GM20000 (cell line): ENCODE results near the gene RAD51AP1.
A peak's percentile ranks its signal among the peaks of the same experiment; 100 is the strongest.

Experiments
- DNase-seq: peaks from one replicate; pipeline ENCODE4 v3.0.0; 2012; ENCODE audit warnings: low spot score
- TF ChIP-seq, protein P1 (sequence below): IDR thresholded peaks from 2 replicates; pipeline ENCODE4 v1.5.1; 2012; ENCODE audit warnings: mild to moderate bottlenecking, control low read depth; ENCODE audit errors: extremely low read depth, missing control alignments

RAD51AP1 gene

GRCh38 chr12:4603421-4603820, 64.7 kb downstream of the RAD51AP1 start:
- DNase-seq, result no peak
- TF ChIP-seq, protein P1, sequence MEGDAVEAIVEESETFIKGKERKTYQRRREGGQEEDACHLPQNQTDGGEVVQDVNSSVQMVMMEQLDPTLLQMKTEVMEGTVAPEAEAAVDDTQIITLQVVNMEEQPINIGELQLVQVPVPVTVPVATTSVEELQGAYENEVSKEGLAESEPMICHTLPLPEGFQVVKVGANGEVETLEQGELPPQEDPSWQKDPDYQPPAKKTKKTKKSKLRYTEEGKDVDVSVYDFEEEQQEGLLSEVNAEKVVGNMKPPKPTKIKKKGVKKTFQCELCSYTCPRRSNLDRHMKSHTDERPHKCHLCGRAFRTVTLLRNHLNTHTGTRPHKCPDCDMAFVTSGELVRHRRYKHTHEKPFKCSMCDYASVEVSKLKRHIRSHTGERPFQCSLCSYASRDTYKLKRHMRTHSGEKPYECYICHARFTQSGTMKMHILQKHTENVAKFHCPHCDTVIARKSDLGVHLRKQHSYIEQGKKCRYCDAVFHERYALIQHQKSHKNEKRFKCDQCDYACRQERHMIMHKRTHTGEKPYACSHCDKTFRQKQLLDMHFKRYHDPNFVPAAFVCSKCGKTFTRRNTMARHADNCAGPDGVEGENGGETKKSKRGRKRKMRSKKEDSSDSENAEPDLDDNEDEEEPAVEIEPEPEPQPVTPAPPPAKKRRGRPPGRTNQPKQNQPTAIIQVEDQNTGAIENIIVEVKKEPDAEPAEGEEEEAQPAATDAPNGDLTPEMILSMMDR, result no peak

- TF ChIP-seq, protein P1, result no peak
These were observed 65.3 kb downstream of the RAD51AP1 start for GRCh38 chr12:4603946-4604345.

DNA sequence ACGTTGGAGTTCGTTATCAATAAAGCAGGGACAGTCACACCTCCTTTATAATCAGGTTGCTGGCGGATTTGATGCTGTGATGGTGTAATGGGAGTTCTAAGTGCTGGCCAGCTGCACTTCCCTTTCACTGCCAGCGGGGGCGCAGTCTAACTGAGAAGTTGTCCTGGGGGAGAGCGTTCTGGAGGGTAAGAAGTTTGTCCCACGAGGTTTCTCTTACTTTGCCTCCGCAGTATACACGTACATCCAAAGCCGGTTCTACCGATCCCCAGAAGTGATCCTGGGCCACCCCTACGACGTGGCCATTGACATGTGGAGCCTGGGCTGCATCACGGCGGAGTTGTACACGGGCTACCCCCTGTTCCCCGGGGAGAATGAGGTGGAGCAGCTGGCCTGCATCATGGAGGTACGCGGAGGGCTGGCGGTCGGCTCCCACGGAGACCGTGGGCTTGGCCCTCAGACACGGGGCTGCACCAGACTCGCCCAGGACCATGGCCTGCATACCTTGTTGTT, 66.0 kb downstream of the RAD51AP1 start:
- peak; percentile 84 for DNase-seq
- TF ChIP-seq, protein P1, result peak; percentile 99

More at GRCh38 chr12:4603946-4604345, 65.3 kb downstream of the RAD51AP1 start:
- no peak for DNase-seq

GRCh38 chr12:4607056-4607455, 68.4 kb downstream of the RAD51AP1 start:
- TF ChIP-seq, protein P1, result no peak
- no peak for DNase-seq

- no peak for DNase-seq
- TF ChIP-seq, protein P1, result no peak
These were observed 70.4 kb downstream of the RAD51AP1 start for GRCh38 chr12:4609071-4609470.
